ENCODE data around the gene UBE3D.

GRCh38 chr6:83097675-83098074 lies 32.0 kb upstream of the UBE3D start:
- TF ChIP-seq CTCF (IDR thresholded peaks at IDR 0.05) (no peak), POLR2A (IDR thresholded peaks at IDR 0.05) (no peak)
